Measurements from ENCODE around the gene ZNF563. TPM values are rescaled to one million over a fixed set of nuclear protein-coding genes. Genes with fewer than 3 reads are reported as not detected.

ZNF563 gene
- total RNA-seq, 1 experiment from 2014 or later: not detected

DNA sequence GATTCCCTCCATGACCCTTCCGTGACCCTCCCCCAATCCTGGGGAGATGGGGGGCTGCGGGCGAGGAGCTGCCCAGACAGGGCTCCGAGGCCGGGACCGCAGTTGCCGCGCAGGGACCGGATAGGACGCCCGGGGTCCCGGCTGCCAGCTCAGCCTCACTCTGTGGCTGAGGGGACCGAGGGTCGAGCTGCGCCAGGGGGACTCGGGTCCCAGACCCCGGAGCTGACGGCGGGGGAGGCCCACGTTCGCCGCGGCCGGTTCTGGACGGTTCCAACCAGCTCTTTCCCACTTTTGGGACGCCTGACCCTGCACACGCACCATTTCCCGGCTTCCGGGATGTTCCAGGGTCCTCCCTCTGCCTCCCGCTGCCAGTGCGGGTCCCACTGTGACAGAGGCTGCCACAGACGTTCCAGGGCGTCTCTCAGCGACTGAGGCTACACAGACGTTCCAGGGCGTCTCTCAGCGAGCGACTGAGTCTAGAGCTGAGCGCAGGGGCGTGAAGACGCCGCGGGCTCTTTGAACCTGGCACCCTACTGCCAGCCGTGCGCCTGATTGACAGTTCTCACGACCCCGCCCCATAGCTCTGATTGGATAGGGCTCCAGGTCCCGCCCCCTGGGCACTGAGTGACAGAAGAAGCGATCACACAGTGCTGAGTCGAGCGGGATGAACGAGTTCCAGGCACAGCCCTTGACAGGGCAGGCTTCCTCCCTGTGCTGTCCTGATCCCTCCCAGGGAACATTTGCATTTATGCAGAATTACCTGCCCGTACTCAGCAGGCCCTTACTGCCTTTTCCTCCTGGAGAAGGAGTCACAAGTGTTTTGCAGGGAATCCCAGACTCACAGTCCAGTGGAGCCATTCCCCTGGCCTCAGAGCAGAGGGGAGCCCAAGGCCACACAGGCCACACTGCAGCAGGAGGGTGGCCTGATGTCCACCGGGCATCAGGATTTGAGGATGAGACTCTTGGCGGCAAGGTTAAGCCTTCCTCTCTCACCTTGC, at the start of gene ZNF563 (continued):
- no peak for TF ChIP-seq SIN3A (IDR thresholded peaks at IDR 0.05; ENCODE audit: low read depth)
- no peak for TF ChIP-seq SP1 (IDR thresholded peaks at IDR 0.05; ENCODE audit: low read depth)
- TF ChIP-seq EZH2 (IDR thresholded peaks at IDR 0.05): no peak

DNA sequence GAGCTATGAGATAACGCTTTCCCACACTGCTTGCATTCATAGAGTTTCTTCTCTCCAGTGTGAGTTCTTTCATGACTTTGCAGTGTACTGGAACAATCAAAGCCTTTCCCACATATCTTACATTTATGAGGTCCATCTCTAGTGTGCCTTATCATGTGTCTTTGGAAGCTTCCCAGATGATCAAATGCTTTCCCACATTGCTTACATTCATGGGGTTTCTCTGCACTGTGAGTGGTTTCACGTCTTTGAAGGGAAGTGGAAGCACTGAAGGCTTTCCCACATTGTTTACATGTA, 47.0 kb upstream of the ZNF563 start:
- no peak overlapping the region for H3K4me3 ChIP-seq (replicated peaks in 1 of 2; ENCODE audit: low read depth in 1 of 2, low read length in 2 of 2)
- BruUV-seq (replicated peaks): no TSS peak
- no peaks in the 10 kb centered on the region for H3K27me3 ChIP-seq (ENCODE audit: insufficient read depth, low read length)
- H3K36me3 ChIP-seq (ENCODE audit: control insufficient read depth in 1 of 2, insufficient read depth in 2 of 2, low read length in 2 of 2): no peaks in the 10 kb centered on the region
- POLR2A ChIA-PET: no interaction called here
- CTCF ChIA-PET: no interaction called here
- H3K9me3 ChIP-seq (ENCODE audit: control insufficient read depth in 1 of 2, insufficient read depth in 1 of 2, low read depth in 1 of 2, low read length in 2 of 2): peaks cover 15% of the 10 kb centered on the region in 2 experiments; a peak in 2 of 4 replicates
- no peaks in the 10 kb centered on the region for H3K4me1 ChIP-seq (ENCODE audit: control insufficient read depth in 1 of 2, insufficient read depth in 2 of 2, low read length in 2 of 2)
- TF ChIP-seq JUND (IDR thresholded peaks at IDR 0.05) (no peak), EZH2phosphoT487 (IDR thresholded peaks at IDR 0.05; ENCODE audit: borderline replicate concordance) (no peak), FOSL1 (IDR thresholded peaks at IDR 0.05; ENCODE audit: low read depth) (no peak)
- no peak overlapping the region for H2AFZ ChIP-seq (ENCODE audit: low read depth, low read length, poor library complexity, severe bottlenecking)
- H4K20me1 ChIP-seq (ENCODE audit: insufficient read depth): no peaks in the 10 kb centered on the region
- ATAC-seq: no peak
- intact Hi-C loops (cut with micrococcal nuclease): no loop called here
- no peak overlapping the region for H3K27ac ChIP-seq (ENCODE audit: low read depth, low read length)
- H3K9me2 ChIP-seq (ENCODE audit: insufficient read depth): no peaks in the 10 kb centered on the region
- no peak for DNase-seq (ENCODE audit: low read depth, low spot score)
- no peaks in the 10 kb centered on the region for H3K79me2 ChIP-seq (ENCODE audit: insufficient read depth, low read length)
- H3K9ac ChIP-seq (ENCODE audit: low read length): no peak overlapping the region
- RAD21 ChIA-PET (ENCODE audit: low non-redundant PET in 1 of 2, low total read pairs in 2 of 2, uncharacterized antibody in 2 of 2, unreplicated experiment in 2 of 2): no interaction called here
- no peak overlapping the region for H3K4me2 ChIP-seq (ENCODE audit: low read length)

DNA sequence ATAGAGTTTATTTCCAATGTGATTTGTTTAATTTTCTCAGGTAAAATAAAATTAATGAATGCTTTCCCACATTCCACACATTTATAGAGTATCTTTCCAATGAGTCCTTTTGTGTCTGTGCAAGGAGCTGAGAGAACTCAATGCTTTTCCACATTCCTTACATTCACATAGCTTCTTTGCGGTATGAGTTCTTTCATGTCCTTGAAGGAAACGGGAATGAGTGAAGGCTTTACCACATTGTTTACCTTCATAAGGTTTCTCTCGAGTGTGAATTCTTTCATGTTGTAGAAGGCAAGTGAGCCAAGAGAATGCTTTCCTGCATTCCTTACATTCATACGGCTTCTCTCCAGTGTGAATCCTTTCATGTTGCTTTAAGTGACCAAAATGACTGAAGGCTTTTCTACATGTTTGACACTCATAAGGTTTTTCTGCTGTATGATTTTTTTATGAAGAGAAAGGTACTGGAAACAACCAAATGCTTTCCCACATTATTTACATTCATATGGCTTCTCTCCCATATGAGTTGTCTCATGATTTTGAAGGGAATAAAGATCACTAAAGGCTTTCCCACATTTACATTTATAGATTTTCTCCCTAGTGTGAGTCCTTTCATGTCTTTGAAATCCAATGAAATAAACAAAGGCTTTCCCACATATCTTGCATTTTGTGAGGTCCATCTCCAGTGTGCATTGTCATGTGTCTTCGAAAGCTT, 46.5 kb upstream of the ZNF563 start:
- ChIA-PET POLR2A (no interaction called here), CTCF (no interaction called here), RAD21 (ENCODE audit: low non-redundant PET in 1 of 2, low total read pairs in 2 of 2, uncharacterized antibody in 2 of 2, unreplicated experiment in 2 of 2) (no interaction called here)
- H4K20me1 ChIP-seq (ENCODE audit: insufficient read depth): no peaks in the 10 kb centered on the region
- no peak overlapping the region for H3K4me3 ChIP-seq (replicated peaks in 1 of 2; ENCODE audit: low read depth in 1 of 2, low read length in 2 of 2)
- H3K27ac ChIP-seq (ENCODE audit: low read depth, low read length): no peak overlapping the region
- TF ChIP-seq, protein P1, sequence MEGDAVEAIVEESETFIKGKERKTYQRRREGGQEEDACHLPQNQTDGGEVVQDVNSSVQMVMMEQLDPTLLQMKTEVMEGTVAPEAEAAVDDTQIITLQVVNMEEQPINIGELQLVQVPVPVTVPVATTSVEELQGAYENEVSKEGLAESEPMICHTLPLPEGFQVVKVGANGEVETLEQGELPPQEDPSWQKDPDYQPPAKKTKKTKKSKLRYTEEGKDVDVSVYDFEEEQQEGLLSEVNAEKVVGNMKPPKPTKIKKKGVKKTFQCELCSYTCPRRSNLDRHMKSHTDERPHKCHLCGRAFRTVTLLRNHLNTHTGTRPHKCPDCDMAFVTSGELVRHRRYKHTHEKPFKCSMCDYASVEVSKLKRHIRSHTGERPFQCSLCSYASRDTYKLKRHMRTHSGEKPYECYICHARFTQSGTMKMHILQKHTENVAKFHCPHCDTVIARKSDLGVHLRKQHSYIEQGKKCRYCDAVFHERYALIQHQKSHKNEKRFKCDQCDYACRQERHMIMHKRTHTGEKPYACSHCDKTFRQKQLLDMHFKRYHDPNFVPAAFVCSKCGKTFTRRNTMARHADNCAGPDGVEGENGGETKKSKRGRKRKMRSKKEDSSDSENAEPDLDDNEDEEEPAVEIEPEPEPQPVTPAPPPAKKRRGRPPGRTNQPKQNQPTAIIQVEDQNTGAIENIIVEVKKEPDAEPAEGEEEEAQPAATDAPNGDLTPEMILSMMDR (IDR thresholded peaks at IDR 0.05 in 2 of 3, conservative IDR thresholded peaks at IDR 0.05 in 1 of 3; ENCODE audit: borderline replicate concordance in 1 of 3, insufficient read depth in 1 of 3, low read depth in 2 of 3, low read length in 2 of 3): no peak
- TF ChIP-seq ZNF274 (IDR thresholded peaks at IDR 0.05; ENCODE audit: low read depth, low read length) (peak; percentile 62), RAD21 (IDR thresholded peaks at IDR 0.05; ENCODE audit: low read depth) (no peak)
- no peaks in the 10 kb centered on the region for H3K9me2 ChIP-seq (ENCODE audit: insufficient read depth)
- BruUV-seq (replicated peaks): no TSS peak
- H2AFZ ChIP-seq (ENCODE audit: low read depth, low read length, poor library complexity, severe bottlenecking): no peak overlapping the region
- ATAC-seq: no peak
- no peaks in the 10 kb centered on the region for H3K36me3 ChIP-seq (ENCODE audit: control insufficient read depth in 1 of 2, insufficient read depth in 2 of 2, low read length in 2 of 2)
- H3K9me3 ChIP-seq (ENCODE audit: control insufficient read depth in 1 of 2, insufficient read depth in 1 of 2, low read depth in 1 of 2, low read length in 2 of 2): peaks cover 15% of the 10 kb centered on the region in 2 experiments; a peak in 2 of 4 replicates
- H3K4me1 ChIP-seq (ENCODE audit: control insufficient read depth in 1 of 2, insufficient read depth in 2 of 2, low read length in 2 of 2): no peaks in the 10 kb centered on the region
- H3K79me2 ChIP-seq (ENCODE audit: insufficient read depth, low read length): no peaks in the 10 kb centered on the region
- no peaks in the 10 kb centered on the region for H3K27me3 ChIP-seq (ENCODE audit: insufficient read depth, low read length)
- H3K9ac ChIP-seq (ENCODE audit: low read length): no peak overlapping the region
- no peak overlapping the region for H3K4me2 ChIP-seq (ENCODE audit: low read length)
- DNase-seq (ENCODE audit: low read depth, low spot score): no peak
- intact Hi-C loops (cut with micrococcal nuclease): no loop called here

All from HCT116 (cell line).